ENCODE results near the gene NSD2. TPM values are rescaled to one million over a fixed set of nuclear protein-coding genes. Genes with fewer than 3 reads are reported as not detected.

NSD2 gene
- total RNA-seq, 1 experiment from 2014 or later, result 69.0 TPM

- H3K4me2 ChIP-seq (ENCODE audit: low read length), result no peak overlapping the region
- H4K20me1 ChIP-seq (ENCODE audit: low read length), result no peaks in the 10 kb centered on the region
- H3K27me3 ChIP-seq (ENCODE audit: low read length), result no peaks in the 10 kb centered on the region
- H3K9ac ChIP-seq (ENCODE audit: low read length), result no peak overlapping the region
- no peaks in the 10 kb centered on the region for H3F3A ChIP-seq (ENCODE audit: low read length, unreplicated experiment)
- H3K36me3 ChIP-seq (ENCODE audit: low read depth, low read length), result peaks cover 15% of the 10 kb centered on the region; the same call in 1 of the 2 replicates
- no peak overlapping the region for H3K27ac ChIP-seq (ENCODE audit: low read length)
- ATAC-seq, result no peak
- no peak overlapping the region for H3K4me3 ChIP-seq (ENCODE audit: low read length)
- peaks cover 6% of the 10 kb centered on the region; the same call in 1 of the 2 replicates for H3K4me1 ChIP-seq (ENCODE audit: insufficient read depth, low read length)
- no TSS peak for BruUV-seq (replicated peaks)
- H3K9me2 ChIP-seq (replicated peaks; ENCODE audit: low read length), result no peaks in the 10 kb centered on the region
- CTCF ChIA-PET, result no interaction called here
- POLR2A ChIA-PET (ENCODE audit: unreplicated experiment), result no interaction called here
- DNase-seq, result no peak
- H3K79me2 ChIP-seq (ENCODE audit: low read length), result peaks cover 24% of the 10 kb centered on the region
- intact Hi-C loops (cut with micrococcal nuclease), result no loop called here
- no peak for TF ChIP-seq CTCF (conservative IDR thresholded peaks at IDR 0.05; ENCODE audit: low read depth, low read length)
- TF ChIP-seq EZH2 (IDR thresholded peaks at IDR 0.05; ENCODE audit: low read length, unreplicated experiment), result no peak
- no peak for TF ChIP-seq EZH2phosphoT487 (IDR thresholded peaks at IDR 0.05; ENCODE audit: borderline replicate concordance, low read length)
- H2AFZ ChIP-seq (ENCODE audit: low read length), result no peak overlapping the region
- no peaks in the 10 kb centered on the region for H3K9me3 ChIP-seq (ENCODE audit: low read length)
Observed at GRCh38 chr4:1922821-1923220, 51.6 kb downstream of the NSD2 start.

GRCh38 chr4:1927675-1928074, 56.5 kb downstream of the NSD2 start:
- H3K4me3 ChIP-seq (ENCODE audit: low read length), result no peak overlapping the region
- ATAC-seq (no peak), DNase-seq (no peak)
- H2AFZ ChIP-seq (ENCODE audit: low read length), result no peak overlapping the region
- no peak overlapping the region for H3K27ac ChIP-seq (ENCODE audit: low read length)
- H3K4me2 ChIP-seq (ENCODE audit: low read length), result no peak overlapping the region
- no peaks in the 10 kb centered on the region for H3K9me3 ChIP-seq (ENCODE audit: low read length)
- TF ChIP-seq CTCF (conservative IDR thresholded peaks at IDR 0.05; ENCODE audit: low read depth, low read length) (no peak), EZH2 (IDR thresholded peaks at IDR 0.05; ENCODE audit: low read length, unreplicated experiment) (no peak), EZH2phosphoT487 (IDR thresholded peaks at IDR 0.05; ENCODE audit: borderline replicate concordance, low read length) (no peak)
- H3K79me2 ChIP-seq (ENCODE audit: low read length), result peaks cover 10% of the 10 kb centered on the region
- peaks cover 11% of the 10 kb centered on the region; the same call in 1 of the 2 replicates for H3K36me3 ChIP-seq (ENCODE audit: low read depth, low read length)
- intact Hi-C loops (cut with micrococcal nuclease), result no loop called here
- H3K9me2 ChIP-seq (replicated peaks; ENCODE audit: low read length), result no peaks in the 10 kb centered on the region
- no peak overlapping the region for H3K9ac ChIP-seq (ENCODE audit: low read length)
- H3K27me3 ChIP-seq (ENCODE audit: low read length), result no peaks in the 10 kb centered on the region
- no peaks in the 10 kb centered on the region for H3F3A ChIP-seq (ENCODE audit: low read length, unreplicated experiment)
- ChIA-PET CTCF (no interaction called here), POLR2A (ENCODE audit: unreplicated experiment) (no interaction called here)
- no TSS peak for BruUV-seq (replicated peaks)
- no peaks in the 10 kb centered on the region for H3K4me1 ChIP-seq (ENCODE audit: insufficient read depth, low read length)
- 0 out of 2 replicates have a peak, but pooled peaks cover 3% of the 10 kb centered on the region for H4K20me1 ChIP-seq (ENCODE audit: low read length)

- ATAC-seq (no peak), DNase-seq (no peak)
- Histone ChIP-seq H3K27ac (ENCODE audit: low read length) (no peak overlapping the region), H3K4me3 (ENCODE audit: low read length) (no peak overlapping the region), H3K79me2 (ENCODE audit: low read length) (peaks cover 10% of the 10 kb centered on the region), H3K9me3 (ENCODE audit: low read length) (no peaks in the 10 kb centered on the region), H3K27me3 (ENCODE audit: low read length) (no peaks in the 10 kb centered on the region), H3K36me3 (ENCODE audit: low read depth, low read length) (peaks cover 7% of the 10 kb centered on the region; the same call in 1 of the 2 replicates), H3K4me1 (ENCODE audit: insufficient read depth, low read length) (no peaks in the 10 kb centered on the region), H3K4me2 (ENCODE audit: low read length) (no peak overlapping the region), H3K9me2 (replicated peaks; ENCODE audit: low read length) (no peaks in the 10 kb centered on the region), H2AFZ (ENCODE audit: low read length) (no peak overlapping the region), H3K9ac (ENCODE audit: low read length) (no peak overlapping the region), H4K20me1 (ENCODE audit: low read length) (0 out of 2 replicates have a peak, but pooled peaks cover 3% of the 10 kb centered on the region), H3F3A (ENCODE audit: low read length, unreplicated experiment) (no peaks in the 10 kb centered on the region)
- POLR2A ChIA-PET (ENCODE audit: unreplicated experiment), result no interaction called here
- no TSS peak for BruUV-seq (replicated peaks)
- intact Hi-C loops (cut with micrococcal nuclease), result no loop called here
- TF ChIP-seq EZH2 (IDR thresholded peaks at IDR 0.05; ENCODE audit: low read length, unreplicated experiment) (no peak), EZH2phosphoT487 (IDR thresholded peaks at IDR 0.05; ENCODE audit: borderline replicate concordance, low read length) (no peak), CTCF (conservative IDR thresholded peaks at IDR 0.05; ENCODE audit: low read depth, low read length) (no peak)
- CTCF ChIA-PET, result interaction anchor here (0.5 kb wide), 1 partner anchor 25 kb away, joined by 10 read pairs; no protein-coding TSS in a partner anchor
Observed at GRCh38 chr4:1928356-1929239, 57.4 kb downstream of the NSD2 start.
